ENCODE measurements around the gene CD244.
A peak's percentile ranks its signal among the peaks of the same experiment; 100 is the strongest.

Gene CD244

DNA sequence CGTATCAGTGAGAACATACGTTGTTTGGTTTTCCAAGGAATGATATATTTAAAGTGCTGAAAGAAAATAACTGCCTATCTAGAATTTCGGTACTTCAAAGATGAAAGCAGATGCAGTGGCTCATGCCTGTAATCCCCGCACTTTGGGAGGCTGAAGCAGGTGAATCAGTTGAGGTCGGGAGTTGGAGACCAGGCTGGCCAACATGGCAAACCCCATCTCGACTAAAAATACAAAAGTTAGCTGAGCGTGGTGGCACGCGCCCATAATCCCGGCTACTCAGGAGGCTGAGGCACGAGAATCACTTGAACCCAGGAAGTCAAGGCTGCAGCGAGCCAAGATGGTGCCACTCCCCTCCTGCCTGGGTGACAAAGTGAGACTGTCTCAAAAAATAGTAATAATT lies 16.4 kb downstream of the CD244 start:
- no peak for DNase-seq (ENCODE audit: low read depth)
- TF ChIP-seq, protein P1, sequence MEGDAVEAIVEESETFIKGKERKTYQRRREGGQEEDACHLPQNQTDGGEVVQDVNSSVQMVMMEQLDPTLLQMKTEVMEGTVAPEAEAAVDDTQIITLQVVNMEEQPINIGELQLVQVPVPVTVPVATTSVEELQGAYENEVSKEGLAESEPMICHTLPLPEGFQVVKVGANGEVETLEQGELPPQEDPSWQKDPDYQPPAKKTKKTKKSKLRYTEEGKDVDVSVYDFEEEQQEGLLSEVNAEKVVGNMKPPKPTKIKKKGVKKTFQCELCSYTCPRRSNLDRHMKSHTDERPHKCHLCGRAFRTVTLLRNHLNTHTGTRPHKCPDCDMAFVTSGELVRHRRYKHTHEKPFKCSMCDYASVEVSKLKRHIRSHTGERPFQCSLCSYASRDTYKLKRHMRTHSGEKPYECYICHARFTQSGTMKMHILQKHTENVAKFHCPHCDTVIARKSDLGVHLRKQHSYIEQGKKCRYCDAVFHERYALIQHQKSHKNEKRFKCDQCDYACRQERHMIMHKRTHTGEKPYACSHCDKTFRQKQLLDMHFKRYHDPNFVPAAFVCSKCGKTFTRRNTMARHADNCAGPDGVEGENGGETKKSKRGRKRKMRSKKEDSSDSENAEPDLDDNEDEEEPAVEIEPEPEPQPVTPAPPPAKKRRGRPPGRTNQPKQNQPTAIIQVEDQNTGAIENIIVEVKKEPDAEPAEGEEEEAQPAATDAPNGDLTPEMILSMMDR (IDR thresholded peaks at IDR 0.05; ENCODE audit: insufficient read depth, low read depth, low read length, missing control alignments) = no peak
- no peak overlapping the region for H3K4me3 ChIP-seq (ENCODE audit: low read depth, low read length)

DNA sequence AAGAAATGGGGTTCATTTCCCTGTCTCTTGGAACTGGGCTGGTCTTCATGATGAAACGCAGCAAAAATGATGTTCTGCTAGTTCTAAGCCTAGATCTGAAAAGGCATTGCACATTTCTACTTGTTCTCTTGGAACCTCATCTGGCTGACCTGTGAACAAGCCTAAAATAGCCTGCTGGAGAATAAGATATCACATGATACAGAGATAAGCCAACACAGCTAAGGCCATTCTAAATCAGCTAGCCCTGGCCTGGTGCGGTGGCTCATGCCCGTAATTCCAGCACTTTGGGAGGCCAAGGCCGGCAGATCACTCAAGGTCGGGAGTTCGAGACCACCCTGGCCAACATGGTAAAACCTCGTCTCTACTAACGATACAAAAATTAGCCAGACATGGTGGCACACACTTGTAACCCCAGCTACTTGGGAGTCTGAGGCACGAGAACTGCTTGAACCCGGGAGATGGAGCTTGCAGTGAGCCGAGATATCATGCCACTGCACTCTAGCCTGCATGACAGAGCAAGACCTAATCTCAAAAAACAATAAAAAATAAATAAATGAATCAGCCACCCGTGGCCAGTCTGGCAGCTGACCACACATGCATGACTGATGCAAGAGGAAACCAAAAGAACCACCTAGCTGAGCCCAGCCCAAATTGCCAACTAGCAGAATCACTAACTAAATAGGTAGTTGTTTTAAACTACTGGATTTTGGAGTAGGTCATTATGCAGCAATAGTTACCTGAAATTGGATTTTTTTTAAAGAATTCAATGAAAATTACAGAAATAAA lies 18.0 kb downstream of the CD244 start:
- TF ChIP-seq, protein P1 (IDR thresholded peaks at IDR 0.05; ENCODE audit: insufficient read depth, low read depth, low read length, missing control alignments) = no peak
- DNase-seq (ENCODE audit: low read depth) = no peak
- no peak overlapping the region for H3K4me3 ChIP-seq (ENCODE audit: low read depth, low read length)

DNA sequence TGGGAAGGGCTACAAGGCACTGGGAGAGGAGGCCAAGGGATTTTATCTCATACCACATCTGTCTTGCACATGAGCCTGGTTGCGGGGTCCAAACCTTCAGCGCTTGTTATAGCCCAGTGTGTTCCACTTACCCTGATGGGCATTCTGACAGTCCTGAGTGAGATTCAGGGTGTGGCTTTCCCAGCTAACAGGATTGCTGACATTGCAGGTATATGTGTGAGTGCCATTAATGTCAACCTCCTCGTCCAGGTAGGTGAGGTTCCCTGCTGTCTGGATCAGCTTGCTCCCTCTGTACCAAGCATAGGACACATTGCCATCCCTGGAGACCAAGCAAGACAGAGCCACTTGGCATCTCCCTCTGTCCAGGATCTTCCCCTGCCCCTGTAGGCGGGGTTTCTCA lies 21.6 kb downstream of the CD244 start:
- TF ChIP-seq, protein P1 (IDR thresholded peaks at IDR 0.05; ENCODE audit: insufficient read depth, low read depth, low read length, missing control alignments) = no peak
- no peak for DNase-seq (ENCODE audit: low read depth)
- no peak overlapping the region for H3K4me3 ChIP-seq (ENCODE audit: low read depth, low read length)

DNA sequence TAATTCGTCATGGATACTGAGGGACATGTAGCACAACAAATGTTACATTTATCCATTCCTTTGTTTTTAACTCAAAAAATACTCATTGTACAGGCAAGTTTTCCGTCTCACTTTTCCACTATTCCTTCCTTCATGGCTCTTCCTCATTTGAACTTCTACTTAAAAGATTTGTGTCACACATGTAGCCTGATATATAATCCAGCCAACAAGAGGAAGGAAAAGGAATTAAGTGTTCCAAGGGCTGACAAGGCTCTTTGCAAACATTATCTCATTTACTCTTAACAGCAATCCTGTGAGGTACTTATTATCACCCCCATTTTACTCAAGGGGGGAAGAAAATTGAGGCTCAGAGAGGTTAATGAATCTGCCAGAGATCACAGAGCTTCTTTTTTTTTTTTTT lies 22.9 kb downstream of the CD244 start:
- no peak overlapping the region for H3K4me3 ChIP-seq (ENCODE audit: low read depth, low read length)
- TF ChIP-seq, protein P1 (IDR thresholded peaks at IDR 0.05; ENCODE audit: insufficient read depth, low read depth, low read length, missing control alignments) = no peak
- DNase-seq (ENCODE audit: low read depth) = no peak

DNA sequence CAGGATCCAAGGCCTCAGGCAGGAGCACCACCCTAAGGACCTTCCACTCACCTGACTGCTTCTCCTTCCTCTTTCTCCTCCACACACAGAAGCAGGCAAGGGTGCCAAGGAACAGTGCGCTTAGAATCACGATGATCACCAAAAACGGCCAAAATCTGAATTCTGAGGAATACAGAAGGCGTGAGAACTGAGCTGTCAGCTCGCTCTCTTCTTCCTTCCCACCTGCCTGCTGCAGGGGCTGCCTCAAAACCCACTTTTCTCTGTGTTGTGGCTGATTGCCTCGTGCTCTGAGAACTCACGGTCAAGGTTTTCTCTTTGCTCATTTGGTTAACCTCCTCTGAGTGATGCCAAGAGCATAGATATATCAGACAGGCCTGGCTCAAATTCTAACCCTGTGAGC lies 23.8 kb downstream of the CD244 start:
- no peak for DNase-seq (ENCODE audit: low read depth)
- TF ChIP-seq, protein P1 (IDR thresholded peaks at IDR 0.05; ENCODE audit: insufficient read depth, low read depth, low read length, missing control alignments) = no peak
- H3K4me3 ChIP-seq (ENCODE audit: low read depth, low read length) = no peak overlapping the region

DNA sequence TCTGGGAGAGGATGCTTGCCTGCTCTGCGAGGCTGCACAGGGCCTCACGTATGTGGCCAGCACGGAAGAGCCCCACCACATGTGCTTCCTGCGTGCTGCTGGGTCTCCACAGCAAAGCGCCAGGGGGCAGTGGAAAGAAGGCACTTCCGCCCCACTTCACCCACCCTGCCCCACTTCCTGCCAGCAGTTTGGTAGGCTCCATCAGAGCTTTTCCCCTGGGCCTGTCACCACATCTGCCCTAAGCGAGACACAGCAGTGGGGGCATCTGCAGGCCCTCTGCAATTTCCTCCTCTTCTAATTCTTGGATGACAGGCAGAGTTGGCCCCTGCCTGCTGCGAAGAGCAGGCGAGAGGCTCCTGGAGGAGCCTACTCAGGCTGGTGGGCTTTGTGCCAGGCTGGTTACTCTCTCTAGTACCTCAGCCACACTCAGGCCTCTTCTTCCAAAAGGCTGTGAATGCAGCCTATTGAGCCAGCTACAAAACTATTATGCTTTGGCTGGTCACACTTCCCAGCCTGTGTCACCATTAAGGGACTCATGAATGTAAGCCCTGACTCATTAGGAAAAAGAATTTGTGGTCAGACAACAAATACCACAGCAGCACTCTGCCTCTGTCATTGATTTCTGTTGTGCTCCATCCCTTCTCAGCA lies 25.0 kb downstream of the CD244 start:
- TF ChIP-seq, protein P1 (IDR thresholded peaks at IDR 0.05; ENCODE audit: insufficient read depth, low read depth, low read length, missing control alignments) = peak; percentile 53
- DNase-seq (ENCODE audit: low read depth) = peak; percentile 94
- H3K4me3 ChIP-seq (ENCODE audit: low read depth, low read length) = no peak overlapping the region
